Adrenal gland (tissue), 5 donors: ENCODE results near the gene SLC9A9.

Experiments
- POLR2A ChIP-seq, 2 donors: fragments of 450-650 bp; IDR thresholded peaks; one replicate each; pipeline ENCODE4 v1.6.1; 2017; ENCODE audit warnings: antibody characterized with exemption in 2 of 2, mild to moderate bottlenecking in 2 of 2, moderate library complexity in 1 of 2
- TF ChIP-seq, protein P1 (sequence below), 6 experiments: fragments of 450-650 bp in 4 of 6; fragments of 200-600 bp in 2 of 6; sonication (generic) in 1 of 6; IDR thresholded peaks; 1 replicate in 5 of 6; 2 replicates in 1 of 6; pipeline versions ENCODE4 v1.5.1 to v1.8.0; 2016 to 2021; ENCODE audit warnings: antibody characterized with exemption in 6 of 6, mild to moderate bottlenecking in 2 of 6, moderate library complexity in 1 of 6
- donor health status: DM: no; HTN: no; CAD: no.

DNA sequence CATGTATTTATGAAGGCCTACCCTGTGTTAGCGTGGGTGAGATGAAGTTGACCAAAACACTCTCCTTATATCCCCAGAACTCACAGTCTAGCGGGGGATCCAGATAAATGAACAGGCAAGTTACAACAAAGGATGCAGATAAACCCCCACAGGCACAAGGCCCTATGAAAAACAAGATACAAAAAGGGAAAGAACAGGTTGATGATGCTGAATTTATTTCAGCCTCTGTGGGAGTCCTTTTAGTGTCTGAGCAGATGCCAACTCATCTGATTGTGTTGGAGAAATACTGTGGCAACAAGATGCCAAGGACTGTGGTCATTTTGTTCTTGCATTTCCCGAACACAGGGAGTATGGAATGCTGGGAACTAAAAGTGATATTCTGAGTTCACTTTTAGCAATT lies 428.7 kb downstream of the SLC9A9 start:
- TF ChIP-seq, protein P1, sequence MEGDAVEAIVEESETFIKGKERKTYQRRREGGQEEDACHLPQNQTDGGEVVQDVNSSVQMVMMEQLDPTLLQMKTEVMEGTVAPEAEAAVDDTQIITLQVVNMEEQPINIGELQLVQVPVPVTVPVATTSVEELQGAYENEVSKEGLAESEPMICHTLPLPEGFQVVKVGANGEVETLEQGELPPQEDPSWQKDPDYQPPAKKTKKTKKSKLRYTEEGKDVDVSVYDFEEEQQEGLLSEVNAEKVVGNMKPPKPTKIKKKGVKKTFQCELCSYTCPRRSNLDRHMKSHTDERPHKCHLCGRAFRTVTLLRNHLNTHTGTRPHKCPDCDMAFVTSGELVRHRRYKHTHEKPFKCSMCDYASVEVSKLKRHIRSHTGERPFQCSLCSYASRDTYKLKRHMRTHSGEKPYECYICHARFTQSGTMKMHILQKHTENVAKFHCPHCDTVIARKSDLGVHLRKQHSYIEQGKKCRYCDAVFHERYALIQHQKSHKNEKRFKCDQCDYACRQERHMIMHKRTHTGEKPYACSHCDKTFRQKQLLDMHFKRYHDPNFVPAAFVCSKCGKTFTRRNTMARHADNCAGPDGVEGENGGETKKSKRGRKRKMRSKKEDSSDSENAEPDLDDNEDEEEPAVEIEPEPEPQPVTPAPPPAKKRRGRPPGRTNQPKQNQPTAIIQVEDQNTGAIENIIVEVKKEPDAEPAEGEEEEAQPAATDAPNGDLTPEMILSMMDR (IDR thresholded peaks at IDR 0.05) = no peak
- no peak for TF ChIP-seq POLR2A (IDR thresholded peaks at IDR 0.05)
